Stimulated activated CD4-positive, alpha-beta T cell treated with anti-CD3 and anti-CD28 coated beads, Interleukin-12 subunit alpha, Interleukin-12 subunit beta, amount 100 ng/mL, for 48 hours (primary cell): Measurements from ENCODE around the gene ATP4B.

Experiments
- DNase-seq, 3 donors: peaks; one replicate each; pipeline ENCODE4 v3.0.0-alpha.2; 2020; ENCODE audit warnings: low read depth in 2 of 3, low spot score in 1 of 3

The ATP4B gene

GRCh38 chr13:113607889-113608635 is 49.9 kb downstream of the ATP4B start:
- no peak for DNase-seq

GRCh38 chr13:113607056-113607888 is 50.7 kb downstream of the ATP4B start:
- no peak for DNase-seq

GRCh38 chr13:113605866-113606438 is 52.0 kb downstream of the ATP4B start:
- DNase-seq, result no peak

DNA sequence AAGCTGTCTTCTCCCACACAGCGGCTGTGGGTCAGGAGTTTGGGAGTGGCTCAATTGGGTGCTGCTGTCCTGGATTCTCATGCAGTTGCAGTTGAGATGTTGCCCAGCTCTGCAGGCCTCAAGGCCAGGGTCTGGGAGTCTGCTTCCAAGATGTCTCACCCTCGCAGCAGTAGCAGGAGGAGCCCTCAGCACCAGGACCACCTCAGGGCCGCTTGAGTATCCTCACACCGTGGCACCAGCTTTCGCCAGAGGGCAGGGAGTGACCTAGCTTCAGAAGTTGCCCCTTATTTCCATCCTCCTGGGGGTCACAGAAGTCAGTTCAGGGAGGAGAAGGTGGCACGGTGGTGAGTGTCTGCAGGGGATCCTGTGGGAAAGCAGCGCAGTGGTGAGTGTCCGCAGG is 52.5 kb downstream of the ATP4B start:
- DNase-seq, result no peak

- no peak for DNase-seq
Observed at GRCh38 chr13:113604186-113604585, 53.8 kb downstream of the ATP4B start.

- no peak for DNase-seq
Observed at GRCh38 chr13:113603116-113603710, 54.8 kb downstream of the ATP4B start.

DNA sequence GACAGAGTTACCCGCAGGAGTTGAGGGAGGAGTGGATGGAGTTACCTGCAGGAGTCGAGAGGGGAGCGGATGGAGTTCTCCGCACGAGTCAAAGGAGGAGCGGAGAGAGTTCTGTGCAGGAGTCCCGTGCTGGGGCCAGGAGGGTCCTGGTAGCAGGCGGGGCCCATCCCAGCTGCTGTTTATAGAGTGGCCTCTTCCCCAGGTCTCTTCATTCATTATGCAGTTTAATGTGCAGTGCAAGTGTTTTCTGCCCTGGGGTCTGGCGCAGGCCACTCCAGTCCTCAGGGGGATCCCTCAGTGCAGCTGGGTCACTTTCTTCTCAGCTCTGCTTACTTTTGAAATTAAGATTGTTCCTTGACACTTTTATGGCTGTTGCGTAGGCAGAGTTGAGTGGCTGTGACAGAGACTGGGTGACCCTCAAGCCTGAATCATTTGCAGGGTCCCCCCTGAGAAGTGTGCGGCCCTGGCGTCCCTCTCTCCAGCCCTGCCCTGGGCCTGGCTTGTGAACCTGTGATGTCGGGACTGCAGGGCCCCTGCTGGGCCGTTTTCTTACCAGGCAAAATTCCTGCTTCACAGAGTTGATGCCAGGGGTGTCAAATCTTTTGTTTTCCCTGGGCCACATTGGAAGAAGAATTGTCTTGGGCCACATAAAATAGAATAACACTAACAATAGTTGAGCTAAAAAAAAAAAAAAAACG is 55.6 kb downstream of the ATP4B start:
- no peak for DNase-seq

- no peak for DNase-seq
Observed at GRCh38 chr13:113601166-113602070, 56.6 kb downstream of the ATP4B start.

DNA sequence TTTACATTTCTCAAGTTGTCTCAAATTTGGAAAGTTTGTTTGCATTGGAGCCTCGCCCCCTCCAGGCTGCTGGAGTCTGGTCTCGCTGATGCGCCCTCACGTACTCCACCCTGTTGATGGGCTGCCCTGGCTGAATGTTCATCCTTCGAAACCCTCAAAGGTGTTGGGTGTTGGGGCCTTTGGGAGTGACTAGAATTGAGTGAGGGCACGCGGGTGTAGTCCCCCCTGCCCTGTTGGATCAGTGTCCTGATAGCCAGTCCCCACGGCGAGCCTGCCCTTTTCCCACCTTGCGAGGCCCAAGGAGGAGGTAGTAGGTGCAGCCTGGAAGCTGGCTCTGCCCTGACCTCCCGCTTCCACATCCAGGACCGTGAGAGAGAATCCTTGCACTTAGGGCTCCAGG is 58.6 kb downstream of the ATP4B start:
- DNase-seq, result no peak
